HL-60 (cell line): Measurements from ENCODE around the gene POU2AF1.

Experiments used
- REST ChIP-seq: IDR thresholded peaks from 2 replicates; pipeline ENCODE4 v1.6.1; 2012; ENCODE audit warnings: low read depth; ENCODE audit not compliant: insufficient replicate concordance
- TF ChIP-seq, protein P1 (sequence below): IDR thresholded peaks from one replicate; pipeline ENCODE4 v1.5.1; 2011; ENCODE audit warnings: low read length, control low read depth, inconsistent platforms; ENCODE audit not compliant: insufficient read depth

GRCh38 chr11:111302298-111302697 is 76.8 kb downstream of the POU2AF1 start:
- TF ChIP-seq, protein P1, sequence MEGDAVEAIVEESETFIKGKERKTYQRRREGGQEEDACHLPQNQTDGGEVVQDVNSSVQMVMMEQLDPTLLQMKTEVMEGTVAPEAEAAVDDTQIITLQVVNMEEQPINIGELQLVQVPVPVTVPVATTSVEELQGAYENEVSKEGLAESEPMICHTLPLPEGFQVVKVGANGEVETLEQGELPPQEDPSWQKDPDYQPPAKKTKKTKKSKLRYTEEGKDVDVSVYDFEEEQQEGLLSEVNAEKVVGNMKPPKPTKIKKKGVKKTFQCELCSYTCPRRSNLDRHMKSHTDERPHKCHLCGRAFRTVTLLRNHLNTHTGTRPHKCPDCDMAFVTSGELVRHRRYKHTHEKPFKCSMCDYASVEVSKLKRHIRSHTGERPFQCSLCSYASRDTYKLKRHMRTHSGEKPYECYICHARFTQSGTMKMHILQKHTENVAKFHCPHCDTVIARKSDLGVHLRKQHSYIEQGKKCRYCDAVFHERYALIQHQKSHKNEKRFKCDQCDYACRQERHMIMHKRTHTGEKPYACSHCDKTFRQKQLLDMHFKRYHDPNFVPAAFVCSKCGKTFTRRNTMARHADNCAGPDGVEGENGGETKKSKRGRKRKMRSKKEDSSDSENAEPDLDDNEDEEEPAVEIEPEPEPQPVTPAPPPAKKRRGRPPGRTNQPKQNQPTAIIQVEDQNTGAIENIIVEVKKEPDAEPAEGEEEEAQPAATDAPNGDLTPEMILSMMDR = no peak
- no peak for TF ChIP-seq REST
